GM21423 (cell line): ENCODE measurements around the gene CLEC18B.
"Not testable (repeated sequence)": the region's sequence is repeated elsewhere in the genome, so short reads cannot be mapped to it uniquely, and the experiment has no call there.

Experiments used
- ATAC-seq: cut with Tn5 transposase; IDR thresholded peaks from one replicate; pipeline ENCODE4 v1.9.1; 2021; ENCODE audit warnings: mild to moderate bottlenecking, moderate library complexity; ENCODE audit not compliant: unreplicated experiment

Gene CLEC18B

GRCh38 chr16:74407362-74407705 lies 13.9 kb downstream of the CLEC18B start:
- not testable (repeated sequence) for ATAC-seq

GRCh38 chr16:74406600-74407361 lies 14.5 kb downstream of the CLEC18B start:
- ATAC-seq, result not testable (repeated sequence)

GRCh38 chr16:74404148-74404933 lies 16.9 kb downstream of the CLEC18B start:
- not testable (repeated sequence) for ATAC-seq

GRCh38 chr16:74400238-74400637 lies 21.0 kb downstream of the CLEC18B start:
- ATAC-seq, result not testable (repeated sequence)

- ATAC-seq, result not testable (repeated sequence)
Measured at GRCh38 chr16:74398212-74398895, 22.9 kb downstream of the CLEC18B start.

GRCh38 chr16:74396521-74397017 lies 24.7 kb downstream of the CLEC18B start:
- ATAC-seq, result not testable (repeated sequence)

GRCh38 chr16:74394604-74395003 lies 26.7 kb downstream of the CLEC18B start:
- ATAC-seq, result not testable (repeated sequence)

GRCh38 chr16:74394131-74394530 lies 27.1 kb downstream of the CLEC18B start:
- ATAC-seq, result not testable (repeated sequence)

- ATAC-seq, result not testable (repeated sequence)
Measured at GRCh38 chr16:74391454-74392050, 29.7 kb downstream of the CLEC18B start.

GRCh38 chr16:74382339-74383034 lies 38.8 kb downstream of the CLEC18B start:
- not testable (repeated sequence) for ATAC-seq

GRCh38 chr16:74373847-74374184 lies 47.5 kb downstream of the CLEC18B start:
- ATAC-seq, result not testable (repeated sequence)

- ATAC-seq, result no peak
Measured at GRCh38 chr16:74372953-74373846, 48.1 kb downstream of the CLEC18B start.

GRCh38 chr16:74372369-74372768 lies 48.9 kb downstream of the CLEC18B start:
- no peak for ATAC-seq

GRCh38 chr16:74370338-74371135 lies 50.7 kb downstream of the CLEC18B start:
- ATAC-seq, result not testable (repeated sequence)

GRCh38 chr16:74368002-74368911 lies 53.0 kb downstream of the CLEC18B start:
- ATAC-seq, result peak; percentile 96

GRCh38 chr16:74367469-74368001 lies 53.7 kb downstream of the CLEC18B start:
- peak; percentile 41 for ATAC-seq
